ENCODE results near the gene BTBD19. TPM values are rescaled to one million over a fixed set of nuclear protein-coding genes. Genes with fewer than 3 reads are reported as not detected.
"Not testable (repeated sequence)": the region's sequence is repeated elsewhere in the genome, so short reads cannot be mapped to it uniquely, and the experiment has no call there.

BTBD19 gene
- total RNA-seq, 4 donors from 2014 or later, result 0.68 to 5.3 (median 4.1) TPM

DNA sequence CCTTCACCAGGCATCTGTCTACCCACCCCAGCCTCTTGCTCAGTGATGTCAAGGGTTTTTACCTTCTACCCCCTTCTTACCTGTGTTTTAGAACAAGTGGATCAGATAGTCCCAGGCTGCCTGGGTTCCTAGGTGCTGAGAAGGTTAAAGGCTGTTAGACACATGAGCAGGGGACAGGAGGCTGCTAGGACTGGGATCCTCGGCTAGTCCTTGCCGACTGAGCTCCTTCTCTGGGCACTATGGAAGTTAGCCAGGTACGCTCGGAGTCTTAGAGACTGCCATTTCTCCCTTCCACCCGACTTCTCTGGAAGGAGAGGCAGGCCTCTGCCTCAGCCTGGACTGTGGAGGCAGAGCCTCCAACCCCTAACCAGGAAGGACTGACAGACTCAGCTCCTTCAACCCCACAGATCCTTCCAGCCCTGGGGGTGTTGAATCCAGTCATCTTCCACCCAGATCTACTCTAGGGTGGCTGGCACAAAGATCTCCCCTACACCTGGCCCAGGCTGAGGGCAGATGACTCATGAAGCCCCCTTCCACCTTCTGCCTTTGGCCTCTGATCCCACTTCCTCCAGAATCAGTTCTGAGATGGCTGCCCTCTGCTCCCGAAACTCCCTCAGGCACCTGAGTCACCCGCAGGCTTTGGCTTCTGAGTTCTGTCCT lies 1.5 kb upstream of the BTBD19 start, which contains the start of gene DYNLT4:
DYNLT4 (minus strand) TSS at position 648 of the 660 bp plus-strand sequence. CDS start 683 bp downstream, outside the sequence.
- 46 to 48% methylated on average over 3 to 5 of the region's 7 CpGs for WGBS, 2 donors
- no peaks in the 10 kb centered on the region for H3K9me3 ChIP-seq
- DNase-seq, result no peak
- H3K27ac ChIP-seq, result peak within 1 kb of the TSS; percentile 94 to 99 (median 96)
- peaks cover 17 to 50% (median 17%) of the 10 kb centered on the region in 3 donors for H3K36me3 ChIP-seq
- H3K4me1 ChIP-seq, result peaks cover 68 to 96% (median 68%) of the 10 kb centered on the region in 3 donors
- H3K27me3 ChIP-seq, result no peaks in the 10 kb centered on the region
- H3K4me3 ChIP-seq, result peak within 1 kb of the TSS in 2 of 4 donors; percentile 31 to 55
- TF ChIP-seq POLR2A (IDR thresholded peaks at IDR 0.05), result peak in 1 of 4 donors; percentile 32
- TF ChIP-seq, protein P1, sequence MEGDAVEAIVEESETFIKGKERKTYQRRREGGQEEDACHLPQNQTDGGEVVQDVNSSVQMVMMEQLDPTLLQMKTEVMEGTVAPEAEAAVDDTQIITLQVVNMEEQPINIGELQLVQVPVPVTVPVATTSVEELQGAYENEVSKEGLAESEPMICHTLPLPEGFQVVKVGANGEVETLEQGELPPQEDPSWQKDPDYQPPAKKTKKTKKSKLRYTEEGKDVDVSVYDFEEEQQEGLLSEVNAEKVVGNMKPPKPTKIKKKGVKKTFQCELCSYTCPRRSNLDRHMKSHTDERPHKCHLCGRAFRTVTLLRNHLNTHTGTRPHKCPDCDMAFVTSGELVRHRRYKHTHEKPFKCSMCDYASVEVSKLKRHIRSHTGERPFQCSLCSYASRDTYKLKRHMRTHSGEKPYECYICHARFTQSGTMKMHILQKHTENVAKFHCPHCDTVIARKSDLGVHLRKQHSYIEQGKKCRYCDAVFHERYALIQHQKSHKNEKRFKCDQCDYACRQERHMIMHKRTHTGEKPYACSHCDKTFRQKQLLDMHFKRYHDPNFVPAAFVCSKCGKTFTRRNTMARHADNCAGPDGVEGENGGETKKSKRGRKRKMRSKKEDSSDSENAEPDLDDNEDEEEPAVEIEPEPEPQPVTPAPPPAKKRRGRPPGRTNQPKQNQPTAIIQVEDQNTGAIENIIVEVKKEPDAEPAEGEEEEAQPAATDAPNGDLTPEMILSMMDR (IDR thresholded peaks at IDR 0.05), result no peak
- intact Hi-C loops (cut with DNase I), result no loop called here

DNA sequence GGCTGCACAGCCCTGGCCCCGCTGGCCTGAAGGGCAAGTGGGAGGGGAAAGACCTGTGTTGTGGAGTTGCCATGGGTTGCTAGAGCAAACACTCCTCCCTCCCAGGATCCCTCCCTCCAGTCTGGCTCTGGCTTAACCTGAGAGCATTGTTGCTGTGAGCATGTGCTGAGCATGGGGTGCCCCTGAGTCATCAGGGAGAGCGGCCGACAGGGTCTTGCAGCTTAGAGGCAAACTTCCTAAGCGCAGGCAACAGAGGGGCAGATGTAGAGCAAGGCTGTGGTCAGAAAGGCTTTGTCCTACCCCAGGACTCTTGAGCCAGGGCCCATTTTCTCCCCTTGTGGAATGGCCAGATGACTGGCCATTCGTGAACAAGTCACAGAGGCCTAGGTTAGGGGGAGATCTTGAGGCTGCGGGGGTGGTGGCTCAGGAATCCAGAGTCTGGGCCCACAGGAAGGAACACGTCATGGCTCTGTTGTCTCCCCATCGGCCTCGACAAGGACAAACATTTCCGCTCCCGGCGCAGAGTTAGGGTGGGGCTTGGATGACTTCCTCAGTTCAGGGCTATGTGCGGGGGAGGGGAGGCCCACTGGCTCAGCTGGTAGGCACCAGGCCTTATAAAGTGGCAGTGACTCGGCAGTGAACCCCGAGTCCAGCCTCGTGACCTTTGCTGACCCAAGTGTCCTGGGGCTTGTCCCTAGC lies 810 bp upstream of the BTBD19 start:
- peak overlapping the region in 2 of 4 donors; percentile 31 to 55 for H3K4me3 ChIP-seq
- H3K36me3 ChIP-seq, result peaks cover 17 to 43% (median 17%) of the 10 kb centered on the region in 3 donors
- peak in 1 of 4 donors; percentile 27 for TF ChIP-seq POLR2A (IDR thresholded peaks at IDR 0.05)
- TF ChIP-seq, protein P1 (IDR thresholded peaks at IDR 0.05), result no peak
- intact Hi-C loops (cut with DNase I), result no loop called here
- H3K27ac ChIP-seq, result peak overlapping the region; percentile 94 to 99 (median 96)
- H3K9me3 ChIP-seq, result no peaks in the 10 kb centered on the region
- peaks cover 61 to 96% (median 61%) of the 10 kb centered on the region in 3 donors for H3K4me1 ChIP-seq
- 0% methylated on average over 2 to 11 of the region's 16 CpGs for WGBS, 2 donors
- H3K27me3 ChIP-seq, result no peaks in the 10 kb centered on the region
- DNase-seq, result peak; percentile 81

DNA sequence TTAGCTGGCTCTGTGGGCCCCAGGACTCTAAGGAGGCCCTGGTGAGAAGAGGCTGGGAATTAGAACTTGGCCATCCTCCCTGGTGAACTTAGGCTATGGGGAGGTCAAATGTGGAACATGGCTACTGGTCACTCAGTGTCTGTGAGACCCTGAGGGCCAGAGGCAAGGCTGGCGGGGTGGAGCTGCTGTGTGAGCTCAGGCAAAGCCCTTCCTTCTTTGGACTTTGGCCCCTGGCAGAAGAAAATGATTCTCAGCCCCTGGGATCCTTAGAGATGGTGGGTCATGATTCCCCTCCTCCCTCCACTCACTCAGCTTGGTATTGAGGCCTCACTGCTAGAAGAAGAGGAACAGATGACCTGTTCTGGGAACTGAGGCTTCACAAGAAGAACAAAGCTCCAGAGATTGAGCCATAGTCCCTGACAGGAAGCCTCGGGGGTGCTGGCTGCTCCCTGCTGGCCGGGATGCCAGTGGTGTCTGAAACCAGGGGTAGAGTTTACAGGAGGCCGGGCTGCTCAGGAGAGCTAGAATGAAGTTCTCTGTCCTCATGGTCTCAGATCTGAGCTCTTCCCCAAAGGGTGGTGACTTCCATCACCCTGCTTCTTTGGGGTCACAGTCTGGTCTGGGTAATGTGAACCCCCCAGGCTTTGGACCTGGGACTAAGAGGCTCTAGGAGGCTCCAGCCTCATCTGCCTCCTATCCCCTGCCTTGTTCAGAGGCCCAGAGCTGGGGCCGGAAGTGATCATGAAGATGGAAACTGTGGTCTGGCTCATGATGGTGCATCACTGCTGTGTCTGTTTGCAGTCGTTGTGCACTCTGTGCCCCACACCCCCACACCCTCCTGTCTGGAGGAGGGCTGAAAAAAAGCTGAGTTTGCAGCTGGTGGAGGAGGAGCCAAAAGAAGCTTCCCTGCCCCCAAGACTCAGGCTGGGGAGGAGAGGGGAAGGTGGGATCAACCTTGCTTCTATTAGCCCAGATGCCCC lies 905 bp downstream of the BTBD19 start:
- peak; percentile 58 for DNase-seq
- WGBS, 2 donors, result 34 to 67% methylated on average over 1 to 3 of the region's 6 CpGs
- H3K4me3 ChIP-seq, result peak overlapping the region in 3 of 4 donors; percentile 31 to 55 (median 35)
- peak overlapping the region; percentile 94 to 99 (median 96) for H3K27ac ChIP-seq
- intact Hi-C loops (cut with DNase I), result no loop called here
- H3K9me3 ChIP-seq, result no peaks in the 10 kb centered on the region
- peak in 1 of 4 donors; percentile 60 for TF ChIP-seq POLR2A (IDR thresholded peaks at IDR 0.05)
- TF ChIP-seq, protein P1 (IDR thresholded peaks at IDR 0.05), result no peak
- H3K36me3 ChIP-seq, result peaks cover 10 to 32% (median 12%) of the 10 kb centered on the region in 3 donors
- peaks cover 61 to 95% (median 63%) of the 10 kb centered on the region in 3 donors for H3K4me1 ChIP-seq
- no peaks in the 10 kb centered on the region for H3K27me3 ChIP-seq

DNA sequence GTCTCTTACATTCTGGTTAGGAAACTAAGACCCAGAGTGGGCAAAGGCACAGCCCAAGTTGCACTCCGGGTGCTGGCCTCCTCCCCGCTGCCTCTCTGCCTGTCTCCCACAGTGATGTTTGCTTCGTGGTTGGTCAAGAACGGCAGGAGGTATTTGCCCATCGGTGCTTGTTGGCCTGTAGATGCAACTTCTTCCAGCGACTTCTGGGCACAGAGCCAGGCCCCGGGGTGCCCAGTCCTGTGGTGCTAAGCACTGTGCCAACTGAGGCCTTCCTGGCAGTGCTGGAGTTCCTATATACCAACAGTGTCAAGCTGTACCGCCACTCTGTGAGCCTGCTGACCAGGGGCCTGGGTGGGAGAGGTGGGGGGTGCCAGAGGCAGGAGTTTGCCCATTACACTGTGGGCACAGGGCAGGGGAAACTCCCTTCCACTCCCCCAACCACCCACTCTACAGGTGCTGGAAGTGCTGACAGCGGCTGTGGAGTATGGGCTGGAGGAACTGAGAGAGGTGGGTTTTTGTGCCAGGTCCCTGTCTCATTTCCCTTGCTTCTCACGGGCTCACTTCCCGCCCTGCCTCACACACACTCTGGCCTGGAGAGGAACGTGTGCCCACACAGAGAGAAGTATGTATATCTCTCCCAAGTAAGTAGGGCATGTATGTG lies 1.9 kb downstream of the BTBD19 start:
- Histone ChIP-seq H3K4me3 (peak overlapping the region in 1 of 4 donors; percentile 55), H3K27me3 (no peaks in the 10 kb centered on the region), H3K36me3 (peaks cover 8 to 22% (median 12%) of the 10 kb centered on the region in 3 donors), H3K9me3 (no peaks in the 10 kb centered on the region), H3K27ac (peak overlapping the region; percentile 94 to 99 (median 96)), H3K4me1 (peaks cover 63 to 98% (median 68%) of the 10 kb centered on the region in 3 donors)
- 26 to 32% methylated on average over 5 to 6 of the region's 12 CpGs for whole genome bisulfite sequencing, 2 donors
- DNase-seq, result no peak
- no peak for TF ChIP-seq POLR2A (IDR thresholded peaks at IDR 0.05)
- TF ChIP-seq, protein P1 (IDR thresholded peaks at IDR 0.05), result no peak
- intact Hi-C loops (cut with DNase I), result no loop called here

DNA sequence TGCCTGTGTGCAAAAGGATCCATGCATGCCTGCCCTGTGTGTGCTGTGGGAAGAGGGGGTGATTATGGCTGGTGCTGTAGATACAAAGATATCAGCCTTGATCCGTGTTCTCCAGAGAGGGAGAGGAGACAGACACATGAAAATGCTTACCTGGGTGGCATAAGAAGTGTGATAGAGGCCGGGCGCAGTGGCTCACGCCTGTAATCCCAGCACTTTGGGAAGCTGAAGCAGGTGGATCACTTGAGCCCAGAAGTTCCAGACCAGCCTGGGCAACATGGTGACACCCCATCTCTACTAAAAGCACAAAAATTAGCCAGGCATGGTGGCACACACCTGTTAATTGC lies 2.4 kb downstream of the BTBD19 start:
- intact Hi-C loops (cut with DNase I); DNase-seq; H3K9me3 ChIP-seq; H3K4me3 ChIP-seq; H3K27me3 ChIP-seq: not testable (repeated sequence)
- peak overlapping the region; percentile 94 to 99 (median 96) for H3K27ac ChIP-seq
- H3K36me3 ChIP-seq, result peaks cover 4 to 17% (median 8%) of the 10 kb centered on the region in 3 donors
- WGBS, 2 donors, result 81 to 93% methylated on average over 4 of the region's 4 CpGs
- H3K4me1 ChIP-seq, result peaks cover 63 to 98% (median 73%) of the 10 kb centered on the region in 3 donors
